Mucosa of stomach (tissue), 1 donor: ENCODE results near the gene RNF38.
A peak's percentile ranks its signal among the peaks of the same experiment; 100 is the strongest.
"Not testable (repeated sequence)": the region's sequence is repeated elsewhere in the genome, so short reads cannot be mapped to it uniquely, and the experiment has no call there.

Source experiments
- H3K27me3 ChIP-seq: one replicate; pipeline ENCODE4 v1.7.0; 2013; ENCODE audit warnings: mild to moderate bottlenecking, low read length; ENCODE audit not compliant: control insufficient read depth, insufficient read depth
- H3K36me3 ChIP-seq: one replicate; pipeline ENCODE4 v1.7.0; 2013; ENCODE audit warnings: low read length; ENCODE audit not compliant: control insufficient read depth, insufficient read depth
- H3K4me1 ChIP-seq: one replicate; pipeline ENCODE4 v1.7.0; 2013; ENCODE audit warnings: mild to moderate bottlenecking, low read length; ENCODE audit not compliant: control insufficient read depth, insufficient read depth
- H3K4me3 ChIP-seq: one replicate; pipeline ENCODE4 v1.7.0; 2013; ENCODE audit warnings: low read length
- H3K9ac ChIP-seq: one replicate; pipeline ENCODE4 v1.7.0; 2013; ENCODE audit warnings: mild to moderate bottlenecking, low read length, moderate library complexity
- H3K9me3 ChIP-seq: one replicate; pipeline ENCODE4 v1.7.0; 2013; ENCODE audit warnings: mild to moderate bottlenecking, low read length, moderate library complexity; ENCODE audit not compliant: control insufficient read depth
- donor health status: Pancreatic carcinoma.

The RNF38 gene

DNA sequence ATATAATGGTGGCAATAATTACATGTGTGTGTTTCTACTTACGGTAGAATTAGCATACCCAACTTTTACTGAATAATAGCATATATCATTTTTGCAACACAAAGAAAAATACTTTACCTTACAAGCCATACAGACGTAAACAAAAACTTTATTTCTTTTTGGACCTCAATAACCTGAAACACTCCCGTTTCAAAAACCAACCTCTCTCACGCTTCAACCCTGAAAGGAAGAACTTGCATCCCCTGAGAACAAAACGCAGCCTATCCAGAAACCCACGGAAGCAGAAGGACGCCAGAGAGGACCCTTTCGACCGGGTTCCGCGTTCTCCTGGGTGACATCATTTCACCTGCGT is at the start of gene RNF38:
Gene RNF38, minus strand, starts transcription at position 290 of the 352 bp plus-strand sequence. Its CDS starts 161 bp downstream, at position 129.
- H3K4me1 ChIP-seq: peaks cover 4% of the 10 kb centered on the region
- no peaks in the 10 kb centered on the region for H3K36me3 ChIP-seq
- H3K9me3 ChIP-seq: no peaks in the 10 kb centered on the region
- peak within 1 kb of the TSS; percentile 74 for H3K9ac ChIP-seq
- H3K27me3 ChIP-seq: no peaks in the 10 kb centered on the region
- peak within 1 kb of the TSS; percentile 33 for H3K4me3 ChIP-seq

DNA sequence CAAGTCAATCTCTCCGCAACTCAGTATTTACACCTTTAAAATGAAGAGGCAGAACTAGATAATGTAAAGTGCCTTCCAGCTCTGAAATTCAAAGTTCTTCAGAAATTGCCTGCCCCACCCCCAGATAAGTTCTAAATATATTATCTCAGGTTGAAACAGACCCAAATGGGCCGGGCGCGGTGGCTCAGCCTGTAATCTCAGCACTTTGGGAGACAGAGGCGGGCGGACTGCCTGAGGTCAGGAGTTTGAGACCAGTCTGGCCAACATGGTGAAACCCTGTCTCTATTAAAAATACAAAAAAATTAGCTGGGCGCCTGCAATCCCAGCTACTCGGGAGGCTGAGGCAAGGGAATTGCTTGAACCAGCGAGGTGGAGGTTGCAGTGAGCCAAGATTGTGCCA is 48.5 kb upstream of the RNF38 start:
- H3K4me1 ChIP-seq, H3K27me3 ChIP-seq, H3K9ac ChIP-seq, H3K36me3 ChIP-seq, H3K4me3 ChIP-seq, H3K9me3 ChIP-seq: not testable (repeated sequence)

DNA sequence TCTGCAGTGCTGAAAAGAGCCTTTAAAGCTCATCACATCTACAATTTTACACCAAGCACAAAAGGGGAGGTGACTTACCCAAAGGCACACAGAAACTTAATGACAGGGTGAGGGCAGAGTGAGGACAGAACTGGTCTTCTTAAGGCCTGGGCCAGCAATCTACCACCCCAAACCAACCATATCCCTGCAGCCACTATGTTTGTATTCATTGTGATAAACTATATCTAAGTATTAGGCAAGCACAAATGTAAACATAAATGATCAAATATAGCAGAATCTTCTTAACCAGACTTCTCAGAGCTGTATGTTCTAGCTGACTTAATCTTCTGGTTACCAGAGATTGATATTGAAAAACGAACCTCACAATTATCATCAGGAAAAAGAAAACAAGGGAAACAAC is 47.9 kb upstream of the RNF38 start:
- no peak overlapping the region for H3K9ac ChIP-seq
- peaks cover 9% of the 10 kb centered on the region for H3K4me1 ChIP-seq
- no peaks in the 10 kb centered on the region for H3K27me3 ChIP-seq
- H3K36me3 ChIP-seq: no peaks in the 10 kb centered on the region
- no peak overlapping the region for H3K4me3 ChIP-seq
- no peaks in the 10 kb centered on the region for H3K9me3 ChIP-seq

DNA sequence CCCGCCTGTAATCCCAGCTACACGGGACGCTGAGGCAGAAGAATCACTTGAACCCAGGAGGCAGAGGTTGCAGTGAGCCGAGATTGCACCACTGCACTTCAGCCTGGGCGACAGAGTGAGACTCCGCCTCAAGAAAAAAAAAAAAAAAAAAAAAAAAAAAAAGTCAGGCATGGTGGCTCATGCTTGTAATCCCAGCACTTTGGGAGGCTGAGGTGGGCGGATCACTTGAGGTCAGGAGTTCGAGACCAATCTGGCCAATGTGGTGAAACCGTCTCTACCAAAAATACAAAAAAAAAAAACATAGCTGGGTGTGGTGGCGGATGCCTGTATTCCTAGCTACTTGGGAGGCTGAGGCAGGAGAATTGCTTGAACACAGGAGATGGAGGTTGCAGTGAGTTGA is 46.6 kb upstream of the RNF38 start:
- H3K4me3 ChIP-seq, H3K9me3 ChIP-seq: not testable (repeated sequence)

DNA sequence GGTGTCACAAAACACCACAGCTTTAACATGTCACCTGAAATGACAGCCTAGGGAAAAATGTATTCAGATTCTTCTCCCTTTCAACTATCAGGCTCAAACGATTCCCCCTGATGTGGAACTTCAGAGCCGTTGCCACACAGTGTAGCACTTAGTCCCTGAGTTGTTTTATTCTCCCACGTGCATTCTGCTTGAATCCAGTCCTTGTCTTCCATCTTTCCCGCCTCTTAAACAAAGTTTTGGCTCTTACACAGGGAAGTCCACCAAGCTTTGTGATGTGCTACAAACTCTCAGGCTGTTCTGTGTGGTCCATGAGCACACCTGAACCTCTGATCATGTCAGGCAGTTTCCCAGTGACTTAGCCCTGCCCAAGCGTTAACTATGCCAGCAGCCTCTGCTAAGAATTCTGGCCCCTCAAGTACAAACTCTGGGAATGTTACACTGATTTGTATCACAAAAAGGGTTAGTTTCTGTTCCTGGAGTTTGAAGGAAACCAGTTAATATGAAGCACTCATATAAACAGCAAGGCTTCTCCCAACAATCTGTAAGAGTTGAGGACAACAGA is 45.8 kb upstream of the RNF38 start:
- H3K9ac ChIP-seq: no peak overlapping the region
- no peaks in the 10 kb centered on the region for H3K27me3 ChIP-seq
- H3K36me3 ChIP-seq: no peaks in the 10 kb centered on the region
- H3K9me3 ChIP-seq: no peaks in the 10 kb centered on the region
- peaks cover 9% of the 10 kb centered on the region for H3K4me1 ChIP-seq
- H3K4me3 ChIP-seq: no peak overlapping the region

More for the DNA sequence above, 46.6 kb upstream of the RNF38 start:
- not testable (repeated sequence) for H3K4me1 ChIP-seq, H3K27me3 ChIP-seq, H3K9ac ChIP-seq, H3K36me3 ChIP-seq

DNA sequence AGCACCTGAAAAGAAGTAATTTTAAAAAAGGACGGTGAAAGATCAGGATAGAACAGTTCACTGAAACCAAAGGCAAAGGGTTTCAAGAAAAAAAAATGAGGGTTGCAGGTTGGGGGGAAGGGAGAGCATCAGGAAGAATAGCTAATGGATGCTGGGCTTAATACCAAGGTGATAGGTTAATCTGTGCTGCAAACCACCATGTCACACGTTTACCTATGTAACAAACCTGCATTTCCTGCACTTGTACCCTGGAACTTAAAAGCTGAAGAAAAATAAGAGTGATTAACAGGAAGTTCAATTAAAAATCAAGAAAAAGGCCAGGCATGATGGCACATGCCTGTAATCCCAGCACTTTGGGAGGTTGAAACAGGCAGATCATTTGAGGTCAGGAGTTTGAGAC is 44.1 kb upstream of the RNF38 start:
- no peaks in the 10 kb centered on the region for H3K9me3 ChIP-seq
- H3K36me3 ChIP-seq: no peaks in the 10 kb centered on the region
- H3K27me3 ChIP-seq: no peaks in the 10 kb centered on the region
- H3K4me3 ChIP-seq: no peak overlapping the region
- H3K9ac ChIP-seq: no peak overlapping the region
- peaks cover 9% of the 10 kb centered on the region for H3K4me1 ChIP-seq

DNA sequence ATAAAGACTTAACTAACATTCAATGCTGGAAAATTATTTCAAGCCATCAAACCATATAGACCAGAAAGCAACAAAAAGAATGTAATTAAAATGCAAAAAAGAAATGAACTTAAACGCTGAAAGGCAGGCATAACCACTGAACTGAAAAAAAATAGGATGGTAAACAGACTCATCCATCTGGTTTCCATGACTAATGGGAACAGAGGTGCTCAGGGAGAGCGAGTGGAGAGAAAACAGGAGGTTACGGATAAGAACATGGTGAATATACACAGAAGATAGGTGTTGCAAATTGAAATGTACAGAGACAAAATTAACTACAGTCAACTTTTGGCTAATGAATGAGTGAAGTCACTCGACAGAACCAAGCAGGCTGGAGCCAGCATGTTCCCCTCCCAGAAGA is 43.5 kb upstream of the RNF38 start:
- no peaks in the 10 kb centered on the region for H3K27me3 ChIP-seq
- no peaks in the 10 kb centered on the region for H3K9me3 ChIP-seq
- H3K9ac ChIP-seq: no peak overlapping the region
- H3K4me1 ChIP-seq: peaks cover 8% of the 10 kb centered on the region
- H3K36me3 ChIP-seq: no peaks in the 10 kb centered on the region
- H3K4me3 ChIP-seq: no peak overlapping the region

DNA sequence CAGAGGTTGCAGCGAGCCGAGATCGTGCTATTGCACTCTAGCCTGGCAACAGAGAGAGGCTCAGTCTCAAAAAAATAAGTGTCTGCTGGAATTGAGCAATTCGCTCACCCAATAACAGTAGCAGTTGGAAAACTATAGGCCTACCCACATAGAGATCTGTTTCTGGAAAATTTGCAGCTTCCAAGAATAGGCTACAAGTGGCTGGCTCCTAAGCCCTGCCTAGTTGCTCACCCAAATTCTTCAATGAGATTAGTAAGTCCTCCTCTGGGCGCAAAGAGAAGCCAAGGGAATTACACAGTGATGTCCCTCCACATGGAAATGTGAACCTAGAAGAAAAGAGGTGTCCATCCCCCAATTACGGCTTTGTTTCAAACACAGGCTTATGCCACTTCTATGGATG is 42.6 kb upstream of the RNF38 start:
- no peaks in the 10 kb centered on the region for H3K9me3 ChIP-seq
- H3K9ac ChIP-seq: no peak overlapping the region
- no peak overlapping the region for H3K4me3 ChIP-seq
- H3K27me3 ChIP-seq: no peaks in the 10 kb centered on the region
- H3K4me1 ChIP-seq: no peaks in the 10 kb centered on the region
- H3K36me3 ChIP-seq: no peaks in the 10 kb centered on the region

DNA sequence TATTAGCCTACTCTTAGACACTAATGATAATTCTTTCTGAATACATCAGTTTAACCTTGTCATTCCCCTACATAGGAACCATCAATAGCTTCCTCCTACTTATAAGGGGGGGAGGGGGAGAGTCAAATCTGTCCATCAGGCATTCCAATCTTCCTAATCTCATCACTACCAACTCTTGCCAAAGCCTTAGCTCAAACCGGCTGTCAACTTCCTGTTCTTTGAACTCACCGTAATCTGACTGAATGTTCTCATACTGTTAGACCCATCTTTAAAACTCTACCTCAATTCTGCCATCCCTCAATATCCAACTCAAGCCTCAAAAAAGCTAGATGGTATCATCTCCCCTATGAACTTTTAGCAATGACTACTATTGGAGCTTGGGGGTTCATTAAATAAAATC is 41.9 kb upstream of the RNF38 start:
- Histone ChIP-seq H3K9me3 (no peaks in the 10 kb centered on the region), H3K27me3 (no peaks in the 10 kb centered on the region), H3K4me1 (no peaks in the 10 kb centered on the region), H3K4me3 (no peak overlapping the region), H3K9ac (no peak overlapping the region), H3K36me3 (no peaks in the 10 kb centered on the region)

DNA sequence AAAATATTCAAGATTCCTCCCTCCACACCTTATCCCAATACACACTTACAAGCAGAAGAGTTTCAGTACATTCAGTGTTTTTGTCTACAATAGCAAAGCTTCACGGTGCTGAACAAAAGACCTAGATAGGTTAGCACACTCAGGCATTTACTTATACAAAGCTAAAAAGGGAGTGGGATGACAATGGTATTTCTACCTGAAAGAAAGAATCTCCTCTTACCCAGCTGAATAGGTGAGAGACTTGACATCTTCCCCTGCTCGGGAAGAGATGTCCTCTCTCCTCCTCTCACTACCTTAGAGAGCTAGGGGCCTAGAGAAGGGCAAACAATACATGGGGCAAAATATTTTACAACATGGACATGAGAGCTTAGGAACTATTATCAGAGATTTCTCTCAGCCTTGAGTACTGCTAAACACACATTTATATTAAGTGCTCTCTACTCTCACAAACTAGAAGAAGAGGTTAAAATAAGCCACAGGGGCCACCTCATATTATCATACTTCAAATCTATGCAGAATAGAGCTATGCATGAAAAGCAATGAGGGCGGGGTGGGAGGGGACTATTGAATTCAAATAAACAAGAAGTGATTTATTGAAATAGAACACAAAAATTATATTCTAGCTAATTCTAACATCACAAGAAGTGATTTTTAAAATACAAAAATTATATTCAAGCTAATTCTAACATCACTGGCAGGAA is 38.6 kb upstream of the RNF38 start:
- Histone ChIP-seq H3K27me3 (no peaks in the 10 kb centered on the region), H3K4me3 (no peak overlapping the region), H3K9ac (no peak overlapping the region), H3K4me1 (no peaks in the 10 kb centered on the region), H3K9me3 (no peaks in the 10 kb centered on the region), H3K36me3 (no peaks in the 10 kb centered on the region)

DNA sequence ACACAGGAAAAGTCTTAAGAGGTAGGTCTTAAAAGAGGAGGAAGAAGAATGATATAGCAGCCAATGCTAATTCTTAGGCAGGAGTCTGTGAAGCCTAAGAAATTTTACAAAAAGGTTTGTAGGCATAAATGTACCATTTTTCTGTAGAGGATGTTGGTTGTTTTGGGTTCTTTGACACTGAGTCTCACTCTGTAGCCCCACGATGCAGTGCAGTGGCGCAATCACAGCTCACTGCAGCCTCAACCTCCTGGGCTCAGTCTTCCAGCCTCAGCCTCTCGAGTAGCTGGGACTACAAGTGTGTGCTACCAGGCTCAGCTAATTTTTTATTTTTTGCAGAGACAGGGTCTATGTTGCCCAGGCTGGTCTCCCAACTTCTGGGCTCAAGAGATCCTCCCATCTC is 37.7 kb upstream of the RNF38 start:
- Histone ChIP-seq H3K27me3 (no peaks in the 10 kb centered on the region), H3K36me3 (no peaks in the 10 kb centered on the region), H3K9ac (no peak overlapping the region), H3K4me3 (no peak overlapping the region), H3K9me3 (no peaks in the 10 kb centered on the region), H3K4me1 (no peaks in the 10 kb centered on the region)

DNA sequence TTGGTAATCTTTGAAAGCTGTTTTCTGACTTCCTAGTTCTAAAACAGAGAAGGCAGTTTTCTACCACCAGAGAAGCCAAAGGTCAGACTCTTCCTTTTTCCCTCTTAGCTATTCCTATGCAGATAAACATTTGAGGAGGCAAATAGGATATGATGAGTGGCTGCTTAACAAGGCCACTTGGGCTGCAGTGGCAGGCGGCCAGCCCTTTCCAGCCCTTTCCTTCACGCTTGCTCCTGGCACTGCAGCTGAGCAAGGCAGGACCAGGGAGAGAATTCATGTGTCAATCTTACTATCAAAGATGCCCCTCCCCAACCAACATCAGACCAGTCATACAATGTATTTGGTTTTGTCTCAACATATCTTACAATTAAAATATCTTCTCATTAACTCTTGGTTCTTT is 36.8 kb upstream of the RNF38 start:
- no peaks in the 10 kb centered on the region for H3K27me3 ChIP-seq
- H3K9ac ChIP-seq: no peak overlapping the region
- no peak overlapping the region for H3K4me3 ChIP-seq

DNA sequence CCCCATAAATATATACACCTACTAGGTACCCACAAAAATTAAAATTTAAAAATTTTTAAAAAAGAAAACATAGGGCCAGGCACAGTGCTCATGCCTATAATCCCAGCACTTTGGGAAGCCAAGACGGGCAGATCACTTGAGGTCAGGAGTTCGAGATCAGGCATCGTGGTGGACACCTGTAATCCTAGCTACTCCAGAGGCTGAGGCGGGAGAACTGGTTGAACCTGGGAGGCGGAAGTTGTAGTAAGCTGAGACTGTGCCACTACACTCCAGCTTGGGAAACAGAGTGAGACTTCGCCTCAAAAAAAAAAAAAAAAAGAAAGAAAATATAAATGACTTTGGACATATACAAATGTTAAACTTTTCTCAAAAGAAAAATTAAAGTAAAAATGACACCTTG is 33.3 kb upstream of the RNF38 start:
- H3K9me3 ChIP-seq: no peaks in the 10 kb centered on the region
- no peak overlapping the region for H3K9ac ChIP-seq
- no peaks in the 10 kb centered on the region for H3K27me3 ChIP-seq
- no peaks in the 10 kb centered on the region for H3K36me3 ChIP-seq
- H3K4me1 ChIP-seq: no peaks in the 10 kb centered on the region
- H3K4me3 ChIP-seq: no peak overlapping the region

More for the DNA sequence above, 36.8 kb upstream of the RNF38 start:
- Histone ChIP-seq H3K9me3 (no peaks in the 10 kb centered on the region), H3K4me1 (no peaks in the 10 kb centered on the region), H3K36me3 (no peaks in the 10 kb centered on the region)
